Right renal pelvis (tissue), 4 donors: ENCODE results near the gene CD9. TPM values are rescaled to one million over a fixed set of nuclear protein-coding genes. Genes with fewer than 3 reads are reported as not detected.
"Not testable (repeated sequence)": the region's sequence is repeated elsewhere in the genome, so short reads cannot be mapped to it uniquely, and the experiment has no call there.

Experiments
- DNase-seq, 4 donors: peaks; one replicate each; pipeline ENCODE4 v3.0.0-alpha.2; 2013; ENCODE audit warnings: low read depth in 4 of 4, low spot score in 3 of 4, missing footprints in 1 of 4
- polyA plus RNA-seq, 4 donors: library from polyadenylated mRNA; unstranded; fragments of 120-200 nt; gene quantifications; one replicate each; pipeline ENCODE4 v1.2.1, GENCODE V29; 2013; ENCODE audit not compliant: insufficient read length in 4 of 4

Gene CD9, protein sequence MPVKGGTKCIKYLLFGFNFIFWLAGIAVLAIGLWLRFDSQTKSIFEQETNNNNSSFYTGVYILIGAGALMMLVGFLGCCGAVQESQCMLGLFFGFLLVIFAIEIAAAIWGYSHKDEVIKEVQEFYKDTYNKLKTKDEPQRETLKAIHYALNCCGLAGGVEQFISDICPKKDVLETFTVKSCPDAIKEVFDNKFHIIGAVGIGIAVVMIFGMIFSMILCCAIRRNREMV
- 100 to 1,000 TPM; 182 to 211 (median 194) TPM for polyA plus RNA-seq

DNA sequence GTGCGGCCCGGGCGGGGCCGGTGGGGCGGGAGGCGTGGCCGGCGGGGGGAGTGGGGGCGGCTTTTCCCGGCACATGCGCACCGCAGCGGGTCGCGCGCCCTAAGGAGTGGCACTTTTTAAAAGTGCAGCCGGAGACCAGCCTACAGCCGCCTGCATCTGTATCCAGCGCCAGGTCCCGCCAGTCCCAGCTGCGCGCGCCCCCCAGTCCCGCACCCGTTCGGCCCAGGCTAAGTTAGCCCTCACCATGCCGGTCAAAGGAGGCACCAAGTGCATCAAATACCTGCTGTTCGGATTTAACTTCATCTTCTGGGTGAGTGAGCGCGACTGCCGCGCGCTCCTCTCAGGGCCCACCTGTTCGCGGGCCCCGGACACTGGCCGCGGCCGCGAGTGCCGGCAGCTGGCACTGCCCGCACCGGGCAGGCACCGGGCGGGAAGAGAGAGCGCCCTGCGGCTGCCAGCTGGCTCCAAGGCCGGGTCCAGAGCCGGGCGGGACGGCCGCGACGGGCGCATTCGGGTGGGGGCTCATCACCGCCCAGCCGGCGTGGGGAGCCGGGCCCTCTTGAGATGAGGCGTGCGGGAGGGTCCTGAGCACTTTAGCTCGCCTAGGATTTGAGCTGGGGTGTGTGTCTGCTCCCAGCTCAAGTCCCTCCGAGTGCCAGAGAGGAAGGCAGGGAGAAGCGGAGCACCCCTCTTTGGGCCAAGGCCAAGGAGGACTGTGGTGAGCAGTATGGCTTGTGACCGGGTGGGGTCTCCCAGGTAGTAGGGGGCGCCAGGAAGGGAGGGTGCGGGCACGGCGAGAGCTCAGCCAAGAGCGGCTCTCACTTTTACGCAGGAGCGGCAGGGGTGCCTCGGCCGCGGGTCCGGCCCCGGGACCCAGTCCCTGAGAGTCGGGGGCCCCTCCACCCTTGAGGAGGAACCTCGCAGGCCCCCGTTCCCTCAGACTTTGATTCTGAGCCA lies at the start of gene CD9:
CD9 (plus strand) TSS at position 145 of the 957 bp plus-strand sequence; CDS start at position 245, 100 bp downstream.
- no peak for DNase-seq

DNA sequence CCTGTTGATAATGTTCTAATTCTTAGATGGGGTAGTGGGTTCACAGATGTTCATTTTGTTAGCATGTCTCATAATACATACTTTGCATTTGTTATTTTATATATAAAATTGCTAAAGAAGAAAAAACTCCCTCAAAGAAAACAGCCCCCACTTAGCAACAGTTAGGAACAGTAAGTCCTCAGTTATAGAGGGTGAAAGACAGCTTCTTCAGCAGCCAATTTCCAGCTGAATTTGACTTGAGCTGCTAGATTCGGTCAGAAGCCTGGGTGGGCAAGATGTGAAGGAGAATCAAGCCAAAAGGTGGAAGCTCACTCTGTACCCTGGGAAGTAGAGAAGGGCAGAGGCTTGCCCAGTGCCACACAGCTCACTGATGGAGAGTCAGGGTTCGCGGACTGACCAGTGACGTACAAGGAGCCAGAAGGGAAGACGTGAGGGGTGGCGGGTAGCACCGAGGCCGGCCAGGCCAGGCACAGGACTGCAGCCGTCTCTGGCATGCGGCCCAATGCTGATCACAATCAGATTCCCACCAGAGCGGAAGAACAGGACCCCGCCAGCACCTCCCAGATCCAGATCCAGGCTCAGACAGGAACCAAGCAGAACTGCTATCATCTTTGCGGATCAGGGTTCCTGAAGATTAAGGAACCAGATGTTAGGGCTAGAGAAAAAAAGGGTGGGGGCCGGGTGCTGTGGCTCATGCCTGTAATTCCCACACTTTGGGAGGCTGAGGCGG lies 45.3 kb upstream of the CD9 start:
- no peak for DNase-seq

DNA sequence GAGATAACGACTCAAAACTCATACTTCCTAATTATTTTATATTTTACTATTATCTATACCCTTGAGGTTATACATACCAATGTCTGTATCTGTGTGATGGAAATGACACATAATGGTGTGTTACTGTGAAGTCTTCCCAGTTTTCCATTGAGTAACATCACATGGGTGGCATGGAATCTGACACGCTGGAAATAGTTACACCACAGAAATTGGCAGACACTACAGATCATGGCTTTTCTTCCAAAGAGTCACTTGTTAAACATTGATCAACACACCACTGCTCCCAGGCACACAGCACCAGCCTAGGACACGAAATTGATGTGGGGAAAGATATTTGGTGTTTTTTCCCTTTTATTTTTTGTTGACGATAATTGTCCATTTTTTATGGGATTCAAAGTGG lies 42.7 kb upstream of the CD9 start:
- no peak for DNase-seq

DNA sequence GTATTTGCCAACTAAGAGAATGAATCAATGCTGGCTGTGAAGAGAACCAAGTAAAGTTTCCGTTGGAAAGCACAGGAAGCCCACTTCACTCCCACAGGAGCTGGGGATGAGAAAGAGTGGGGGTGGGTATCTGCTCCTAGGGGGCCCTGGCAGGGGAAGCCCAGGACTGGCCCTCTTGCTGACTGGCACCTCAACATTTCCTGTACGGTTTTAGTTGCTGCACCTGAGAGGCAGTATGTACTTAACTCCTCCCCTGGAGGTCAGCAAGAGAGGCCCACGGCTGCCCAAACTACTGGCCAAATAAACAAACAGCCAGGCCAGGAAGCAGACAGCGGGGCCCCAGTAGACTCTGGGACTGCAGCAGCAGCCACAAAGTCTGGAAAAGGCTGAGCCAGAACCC lies 41.9 kb upstream of the CD9 start:
- DNase-seq = no peak

DNA sequence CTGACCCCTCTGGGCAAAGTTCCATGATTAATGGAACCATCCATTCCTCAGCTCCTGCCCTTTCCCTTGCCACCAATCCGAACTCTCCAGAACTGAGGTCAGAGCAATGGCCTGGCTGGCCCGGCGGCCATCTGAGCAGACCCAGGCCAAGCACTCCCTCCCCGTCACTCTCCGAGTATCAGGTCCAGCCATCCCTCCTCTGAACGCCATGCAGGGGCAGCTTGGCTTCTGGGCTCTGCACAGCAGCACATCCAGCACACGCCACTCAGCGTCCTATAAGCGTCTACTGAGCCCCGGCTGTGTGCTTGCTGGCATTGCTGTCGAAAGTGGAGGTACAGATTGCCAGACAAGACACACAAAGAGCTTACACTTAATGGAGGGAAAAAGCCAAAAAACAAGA lies 41.5 kb upstream of the CD9 start:
- DNase-seq = no peak

DNA sequence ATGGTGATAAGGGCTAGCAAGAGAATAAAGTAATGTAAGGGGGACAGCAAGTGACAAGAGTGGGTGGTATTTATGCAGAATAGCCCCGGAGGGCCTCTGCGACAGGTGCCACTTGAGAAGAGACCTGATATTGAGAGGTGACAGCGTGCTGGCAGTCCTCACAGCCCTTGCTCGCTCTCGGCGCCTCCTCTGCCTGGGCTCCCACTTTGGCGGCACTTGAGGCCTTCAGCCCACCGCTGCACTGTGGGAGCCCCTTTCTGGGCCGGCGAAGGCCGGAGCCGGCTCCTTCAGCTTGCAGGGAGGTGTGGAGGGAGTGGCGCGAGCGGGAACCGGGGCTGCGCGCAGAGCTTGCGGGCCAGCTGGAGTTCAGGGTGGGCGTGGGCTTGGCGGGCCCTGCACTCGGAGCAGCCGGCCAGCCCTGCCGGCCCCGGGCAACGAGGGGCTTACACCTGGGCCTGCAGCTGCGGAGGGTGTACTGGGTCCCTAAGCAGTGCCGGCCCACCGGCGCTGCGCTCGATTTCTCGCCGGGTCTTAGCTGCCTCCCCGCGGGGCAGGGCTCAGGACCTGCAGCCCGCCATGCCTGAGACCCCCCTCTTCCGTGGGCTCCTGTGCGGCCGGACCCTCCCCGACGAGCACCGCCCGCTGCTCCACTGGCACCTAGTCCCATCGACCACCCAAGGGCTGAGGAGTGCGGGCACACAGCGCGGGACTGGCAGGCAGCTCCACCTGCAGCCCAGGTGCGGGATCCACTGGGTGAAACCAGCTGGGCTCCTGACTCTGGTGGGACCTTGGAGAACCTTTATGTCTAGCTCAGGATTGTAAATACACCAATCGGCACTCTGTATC lies 40.8 kb upstream of the CD9 start:
- not testable (repeated sequence) for DNase-seq

DNA sequence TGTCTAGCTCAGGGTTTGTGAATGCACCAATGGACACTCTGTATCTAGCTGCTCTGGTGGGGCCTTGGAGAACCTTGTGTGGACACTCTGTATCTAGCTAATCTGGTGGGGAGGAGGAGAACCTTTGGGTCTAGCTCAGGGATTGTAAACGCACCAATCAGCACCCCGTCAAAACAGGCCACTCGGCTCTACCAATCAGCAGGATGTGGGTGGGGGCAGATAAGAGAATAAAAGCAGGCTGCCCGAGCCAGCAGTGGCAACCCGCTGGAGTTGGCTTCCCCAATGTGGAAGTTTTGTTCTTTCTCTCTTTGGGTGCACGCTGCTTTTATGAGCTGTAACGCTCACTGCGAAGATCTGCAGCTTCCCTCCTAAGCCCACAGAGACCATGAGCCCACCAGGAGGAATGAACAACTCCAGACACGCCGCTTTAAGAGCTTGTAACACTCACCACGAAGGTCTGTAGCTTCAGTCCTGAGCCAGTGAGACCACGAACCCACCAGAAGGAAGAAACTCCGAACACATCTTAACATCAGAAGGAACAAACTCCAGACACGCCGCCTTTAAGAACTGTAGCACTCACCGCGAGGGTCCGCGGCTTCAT lies 40.1 kb upstream of the CD9 start:
- not testable (repeated sequence) for DNase-seq

DNA sequence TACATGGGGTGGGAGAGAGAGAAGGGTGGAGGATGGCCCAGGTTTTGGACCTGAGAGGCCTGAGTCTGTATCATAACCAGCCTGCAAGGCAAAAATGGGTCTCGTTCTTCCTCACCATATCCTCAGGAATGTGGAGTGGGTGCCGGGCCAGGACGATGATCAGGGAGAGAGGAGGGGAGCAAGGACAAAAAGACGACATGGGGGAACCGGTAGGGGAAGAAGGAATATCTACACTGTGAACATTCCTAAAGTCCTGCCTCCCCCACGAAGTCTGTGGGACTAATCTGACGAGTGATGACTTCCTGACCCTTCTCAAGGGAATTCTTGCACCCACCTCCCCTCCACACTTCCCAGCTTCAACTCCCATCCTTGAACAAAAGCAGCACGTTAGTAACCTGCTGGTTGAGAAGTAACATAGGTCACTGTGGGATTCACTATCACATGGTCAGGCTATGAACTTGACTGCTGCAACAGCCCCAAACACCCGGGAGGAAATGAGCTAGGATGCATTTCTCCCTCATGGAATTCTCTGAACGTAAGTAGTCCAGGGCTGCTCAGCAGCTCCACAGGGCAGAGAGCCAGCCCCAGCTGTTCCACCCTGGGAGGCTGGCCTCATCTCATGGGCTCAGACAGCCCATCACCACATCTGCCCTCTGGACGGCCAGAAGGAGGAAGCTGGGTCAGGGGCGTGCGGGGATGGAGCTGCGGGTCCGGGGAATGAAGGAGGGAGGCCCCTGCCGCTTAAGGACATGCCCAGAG lies 38.9 kb upstream of the CD9 start:
- DNase-seq = no peak

DNA sequence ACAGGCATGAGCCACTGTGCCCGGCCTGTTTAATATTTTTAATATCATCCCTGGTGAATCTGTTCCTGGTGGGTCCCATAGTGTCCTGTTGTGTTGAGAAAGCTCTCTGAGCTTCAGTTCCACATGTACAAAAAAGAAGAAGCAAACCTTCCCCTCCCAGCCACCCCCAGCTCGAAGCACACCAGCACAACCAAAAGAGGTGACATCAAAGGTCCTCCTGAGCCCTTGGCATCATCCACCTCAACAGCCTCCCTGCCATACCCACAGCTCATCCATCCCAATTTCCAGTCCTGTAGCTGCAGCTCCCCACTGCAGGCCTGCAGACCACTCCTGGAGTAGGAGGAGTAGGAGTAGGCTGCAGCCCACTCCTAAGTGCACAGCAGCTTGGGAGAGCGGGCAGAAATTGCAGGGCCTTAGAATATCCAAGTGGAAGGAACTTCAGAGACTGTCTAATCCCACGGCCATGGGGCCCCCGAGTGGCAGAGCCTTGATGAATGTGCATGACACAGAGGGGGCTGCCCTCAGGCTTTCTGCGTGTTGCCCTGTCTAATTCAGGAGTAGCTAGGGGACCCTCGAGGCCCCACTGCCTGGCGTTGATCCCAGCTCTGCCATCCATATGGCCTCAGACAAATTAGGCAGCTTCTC lies 36.7 kb upstream of the CD9 start:
- DNase-seq = no peak

DNA sequence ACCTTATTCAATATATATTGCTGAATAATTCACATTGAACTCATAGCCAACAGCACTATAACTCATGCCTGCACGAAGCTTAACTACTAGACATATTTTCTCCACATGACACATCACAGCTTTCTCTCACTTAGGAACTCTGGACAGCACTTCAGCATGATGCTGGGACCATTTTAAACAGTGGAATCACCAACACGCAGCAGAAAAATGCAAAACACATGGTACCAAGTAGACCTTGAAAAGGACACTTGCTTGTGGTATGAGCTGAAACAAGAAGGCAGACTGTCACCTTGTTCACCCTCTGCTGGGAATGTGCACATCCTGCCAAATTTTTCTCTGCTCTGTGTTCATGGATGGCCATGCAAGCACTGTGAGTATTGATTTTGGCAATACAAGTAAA lies 34.8 kb upstream of the CD9 start:
- no peak for DNase-seq

DNA sequence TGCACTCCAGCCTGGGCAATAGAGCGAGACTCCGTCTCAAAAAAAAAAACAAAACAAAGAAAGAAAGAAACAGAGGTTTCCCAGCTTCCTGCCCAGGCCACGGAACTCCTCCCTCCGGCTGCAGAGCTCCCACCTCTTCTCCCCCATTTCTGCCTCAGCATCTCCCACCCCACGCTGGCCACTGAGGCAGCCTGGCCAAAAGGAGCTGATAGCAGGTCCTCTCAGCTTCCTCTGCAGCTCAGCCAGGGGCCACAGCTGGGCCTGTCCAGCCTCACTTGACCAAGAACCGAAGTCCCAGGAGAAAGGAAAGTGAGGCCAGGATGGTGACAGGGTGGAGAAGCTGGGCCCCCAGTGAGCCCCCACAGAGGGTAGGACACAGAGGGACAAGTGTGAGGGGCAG lies 33.4 kb upstream of the CD9 start:
- no peak for DNase-seq

DNA sequence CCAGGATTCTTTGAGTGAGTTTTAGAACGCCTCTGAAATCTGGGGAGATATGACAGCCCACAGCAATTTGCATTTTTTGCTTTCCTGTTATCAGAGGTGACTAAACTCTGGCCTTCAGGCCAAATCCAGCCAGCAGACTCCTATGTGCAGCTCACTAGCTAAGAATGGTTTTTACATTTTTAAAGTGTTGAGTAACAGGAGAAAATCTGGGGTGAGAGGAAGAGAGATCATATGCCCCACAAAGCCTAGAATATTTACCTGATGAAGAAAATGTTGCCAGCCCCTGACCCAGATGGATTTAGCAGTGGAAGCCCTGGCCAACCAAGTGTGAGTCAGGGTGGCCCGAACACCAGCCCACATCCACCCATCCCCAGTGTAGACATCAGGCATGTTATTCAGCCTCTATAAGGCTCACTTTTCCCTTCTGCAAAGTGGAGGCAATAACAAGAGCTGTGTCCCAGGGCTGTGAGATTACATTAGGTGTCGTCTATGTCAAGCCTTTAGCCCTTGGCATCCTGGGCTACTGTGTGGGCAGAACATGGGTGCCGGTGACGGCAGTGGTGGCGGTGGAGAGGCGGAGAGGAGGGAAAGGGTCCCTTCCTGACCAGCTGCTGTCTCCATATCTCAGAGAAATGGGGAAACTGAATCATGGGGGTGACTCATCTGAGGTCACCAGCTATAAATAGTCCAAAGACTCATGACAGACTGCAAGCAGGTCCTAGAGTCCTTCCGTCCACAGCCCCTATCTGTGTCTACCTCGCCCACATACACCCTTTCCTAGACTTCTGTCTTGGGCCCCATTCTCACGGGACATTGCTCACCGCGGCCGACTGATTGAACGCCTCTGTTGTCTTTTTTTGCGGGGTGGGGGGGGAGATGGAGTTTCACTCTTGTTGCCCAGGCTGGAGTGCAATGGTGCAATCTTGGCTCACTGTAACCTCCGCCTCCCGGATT lies 32.6 kb upstream of the CD9 start:
- no peak for DNase-seq

DNA sequence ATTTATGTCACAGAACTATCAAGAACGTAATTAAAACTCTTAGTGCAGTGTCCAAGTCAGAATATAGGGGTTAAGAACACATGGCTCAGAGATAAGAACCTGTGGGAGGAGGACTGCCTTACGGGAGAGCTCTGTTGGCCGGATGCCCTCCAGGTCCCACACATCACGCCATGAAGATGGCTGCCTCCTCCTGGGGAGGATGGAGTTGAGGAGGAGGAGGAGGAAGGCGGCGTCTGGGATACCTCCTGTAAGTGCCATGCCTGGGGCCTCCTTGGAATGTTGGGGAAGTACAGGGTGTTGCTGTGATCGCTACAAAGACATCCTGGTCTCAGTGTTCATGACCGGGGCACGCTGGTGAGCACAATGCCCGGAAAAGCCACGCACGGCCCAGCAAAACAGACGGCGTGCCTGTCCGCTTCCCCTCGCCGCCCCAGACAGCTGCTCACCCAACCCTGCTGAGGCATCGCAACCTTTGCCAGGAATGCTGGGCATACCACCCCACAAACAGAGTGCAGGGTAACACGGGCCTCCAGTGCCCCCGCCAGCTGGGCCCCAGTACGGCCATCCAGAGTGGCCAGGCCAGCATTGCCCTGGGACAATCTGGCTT lies 28.7 kb upstream of the CD9 start:
- DNase-seq = no peak

DNA sequence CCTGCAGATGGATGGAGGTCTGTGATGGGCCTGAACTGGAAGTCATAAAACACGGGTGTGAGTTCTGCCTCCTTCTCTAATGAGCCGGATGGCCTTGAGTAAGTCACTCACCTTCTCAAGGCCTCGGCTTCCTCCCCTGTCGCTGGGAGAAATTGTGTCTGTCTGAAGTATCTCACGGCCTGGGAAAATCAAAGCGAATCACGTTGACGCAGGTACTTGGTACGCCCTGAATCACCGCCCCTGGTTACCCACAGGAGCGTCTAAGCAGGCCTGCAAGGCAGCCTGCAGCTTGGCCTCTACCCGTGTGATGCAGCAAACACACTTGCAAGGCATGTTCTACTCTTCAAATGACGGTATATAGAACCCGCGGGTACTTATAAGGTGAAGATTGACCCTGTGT lies 28.1 kb upstream of the CD9 start:
- DNase-seq = no peak

DNA sequence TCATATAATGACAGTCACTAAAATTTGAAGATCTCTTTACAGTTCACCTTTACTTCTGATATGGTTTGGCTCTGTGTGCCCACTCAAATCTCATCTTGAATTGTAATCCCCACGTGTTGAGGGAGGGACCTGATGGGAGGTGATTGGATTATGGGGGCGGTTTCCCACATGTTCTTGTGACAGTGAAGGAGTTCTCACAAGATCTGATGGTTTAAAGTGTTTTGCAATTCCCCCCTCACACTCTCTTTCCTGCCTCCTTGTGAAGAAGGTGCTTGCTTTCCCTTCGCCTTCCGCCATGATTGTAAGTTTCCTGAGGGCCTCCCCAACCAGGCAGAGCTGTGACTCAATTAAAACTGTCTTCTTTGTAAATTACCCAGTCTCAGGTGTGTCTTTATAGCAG lies 27.3 kb upstream of the CD9 start:
- DNase-seq = no peak

DNA sequence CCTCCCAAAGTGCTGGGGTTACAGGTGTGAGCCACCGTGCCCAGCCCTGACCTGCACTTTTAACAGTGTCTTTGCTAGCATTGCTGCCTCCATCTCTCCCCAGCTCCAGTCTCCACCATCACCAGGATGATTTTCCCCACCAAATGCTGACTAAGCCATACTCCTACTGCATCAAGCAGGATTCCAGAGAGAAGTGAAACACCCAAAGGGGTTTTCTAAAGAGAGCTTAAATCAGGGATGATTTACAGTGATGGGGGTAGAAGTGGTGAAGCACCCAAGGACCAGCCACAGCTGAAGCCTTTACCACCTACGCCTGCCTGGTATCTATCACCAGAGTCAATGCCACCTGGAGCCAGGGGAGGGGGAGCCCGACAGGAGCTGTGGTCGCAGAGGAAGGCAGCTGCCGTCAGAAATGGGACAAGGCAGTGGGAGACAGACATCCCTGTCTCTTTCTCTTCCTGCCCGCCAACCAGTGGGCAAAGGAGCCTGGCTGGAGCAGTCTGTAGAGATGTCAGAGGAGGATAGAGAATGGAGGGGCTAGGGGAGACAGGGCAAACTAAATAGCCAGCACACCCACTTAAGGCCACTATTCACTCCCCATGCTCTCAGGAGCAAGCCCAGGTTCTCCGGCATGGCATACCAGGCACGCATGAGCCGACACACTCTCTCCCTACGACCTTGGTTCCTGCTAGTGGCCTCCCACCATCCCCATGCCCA lies 22.4 kb upstream of the CD9 start:
- DNase-seq = no peak
